HG02938 (cell line): ENCODE results near the gene ITPKB.
A peak's percentile ranks its signal among the peaks of the same experiment; 100 is the strongest.

Experiments used
- ATAC-seq: cut with Tn5 transposase; IDR thresholded peaks from one replicate; pipeline ENCODE4 v1.9.1; 2021; ENCODE audit warnings: mild to moderate bottlenecking, moderate library complexity; ENCODE audit not compliant: unreplicated experiment

ITPKB gene

GRCh38 chr1:226687426-226687825, 51.7 kb downstream of the ITPKB start:
- ATAC-seq, result no peak

GRCh38 chr1:226686440-226687425, 52.3 kb downstream of the ITPKB start:
- no peak for ATAC-seq

- ATAC-seq, result no peak
Measured at GRCh38 chr1:226685196-226685820, 53.8 kb downstream of the ITPKB start.

GRCh38 chr1:226684026-226684425, 55.1 kb downstream of the ITPKB start:
- no peak for ATAC-seq

GRCh38 chr1:226682871-226683814, 55.9 kb downstream of the ITPKB start:
- no peak for ATAC-seq

- no peak for ATAC-seq
Measured at GRCh38 chr1:226681652-226682493, 57.2 kb downstream of the ITPKB start.

GRCh38 chr1:226680653-226681052, 58.4 kb downstream of the ITPKB start:
- ATAC-seq, result no peak

- peak; percentile 36 for ATAC-seq
Measured at GRCh38 chr1:226679853-226680516, 59.1 kb downstream of the ITPKB start.

- no peak for ATAC-seq
Measured at GRCh38 chr1:226679262-226679661, 59.8 kb downstream of the ITPKB start.

GRCh38 chr1:226678701-226679100, 60.4 kb downstream of the ITPKB start:
- ATAC-seq, result no peak

GRCh38 chr1:226678251-226678650, 60.8 kb downstream of the ITPKB start:
- ATAC-seq, result no peak

GRCh38 chr1:226677027-226678020, 61.8 kb downstream of the ITPKB start:
- ATAC-seq, result peak; percentile 38

GRCh38 chr1:226676381-226676780, 62.7 kb downstream of the ITPKB start:
- ATAC-seq, result no peak

- no peak for ATAC-seq
Measured at GRCh38 chr1:226675715-226676357, 63.2 kb downstream of the ITPKB start.

GRCh38 chr1:226674892-226675714, 64.0 kb downstream of the ITPKB start:
- peak; percentile 74 for ATAC-seq

GRCh38 chr1:226672339-226672762, 66.7 kb downstream of the ITPKB start:
- no peak for ATAC-seq

- ATAC-seq, result no peak
Measured at GRCh38 chr1:226671277-226671676, 67.8 kb downstream of the ITPKB start.
